Astrocyte (in vitro differentiated cells and primary cell): ENCODE results near the gene CD177. TPM values are rescaled to one million over a fixed set of nuclear protein-coding genes. Genes with fewer than 3 reads are reported as not detected.

ENCODE experiments used
- DNase-seq: peaks from one replicate; pipeline ENCODE4 v3.0.0-alpha.2; 2010; ENCODE audit warnings: low read depth
- FAIRE-seq: peaks from 2 replicates; lab custom pipeline; 2011; peaks lifted over from hg19 to GRCh38; lab: Jason Lieb, UNC
- H2AFZ ChIP-seq: 2 replicates; pipeline ENCODE4 v1.6.0; 2012; ENCODE audit warnings: low read depth, low read length, inconsistent platforms
- H3K27ac ChIP-seq: 2 replicates; pipeline ENCODE4 v1.5.1; 2011; ENCODE audit warnings: low read depth, low read length, inconsistent platforms
- H3K27me3 ChIP-seq: 2 replicates; pipeline ENCODE4 v1.6.0; 2011; ENCODE audit warnings: low read length, inconsistent platforms; ENCODE audit not compliant: insufficient read depth
- H3K36me3 ChIP-seq: 2 replicates; pipeline ENCODE4 v1.5.1; 2011; ENCODE audit warnings: low read length, inconsistent platforms; ENCODE audit not compliant: insufficient read depth
- H3K4me1 ChIP-seq: 2 replicates; pipeline ENCODE4 v1.5.1; 2011; ENCODE audit warnings: low read length, inconsistent platforms; ENCODE audit not compliant: insufficient read depth
- H3K4me2 ChIP-seq: 2 replicates; pipeline ENCODE4 v1.6.0; 2012; ENCODE audit warnings: low read length, inconsistent platforms
- H3K4me3 ChIP-seq: 2 replicates; pipeline ENCODE4 v1.5.1; 2011; ENCODE audit warnings: low read depth, mild to moderate bottlenecking, low read length, inconsistent platforms; ENCODE audit not compliant: insufficient read depth
- H3K79me2 ChIP-seq: 2 replicates; pipeline ENCODE4 v1.6.0; 2012; ENCODE audit warnings: mild to moderate bottlenecking, low read length, inconsistent platforms; ENCODE audit not compliant: insufficient read depth
- H3K9ac ChIP-seq: 2 replicates; pipeline ENCODE4 v1.6.0; 2012; ENCODE audit warnings: mild to moderate bottlenecking, low read length, inconsistent platforms
- H3K9me3 ChIP-seq: 2 replicates; pipeline ENCODE4 v1.5.1; 2012; ENCODE audit warnings: low read depth, mild to moderate bottlenecking, low read length, inconsistent platforms; ENCODE audit not compliant: insufficient read depth
- H4K20me1 ChIP-seq: 2 replicates; pipeline ENCODE4 v1.6.0; 2012; ENCODE audit warnings: low read length, inconsistent platforms; ENCODE audit not compliant: insufficient read depth
- H3K27ac Mint-ChIP-seq: one replicate; pipeline ENCODE4 v1.8.0; 2021; ENCODE audit warnings: mild to moderate bottlenecking, mixed read lengths; ENCODE audit not compliant: unreplicated experiment
- H3K27me3 Mint-ChIP-seq: one replicate; pipeline ENCODE4 v1.8.0; 2021; ENCODE audit warnings: low read depth, mixed read lengths; ENCODE audit not compliant: unreplicated experiment
- H3K36me3 Mint-ChIP-seq: one replicate; pipeline ENCODE4 v1.8.0; 2021; ENCODE audit warnings: low read depth, mixed read lengths; ENCODE audit not compliant: unreplicated experiment
- H3K4me1 Mint-ChIP-seq: one replicate; pipeline ENCODE4 v1.8.0; 2021; ENCODE audit warnings: low read depth, mixed read lengths; ENCODE audit not compliant: unreplicated experiment
- H3K4me3 Mint-ChIP-seq: one replicate; pipeline ENCODE4 v1.8.0; 2021; ENCODE audit warnings: mild to moderate bottlenecking, moderate library complexity, mixed read lengths; ENCODE audit not compliant: unreplicated experiment
- H3K9me3 Mint-ChIP-seq: one replicate; pipeline ENCODE4 v1.8.0; 2021; ENCODE audit warnings: mild to moderate bottlenecking, mixed read lengths; ENCODE audit not compliant: unreplicated experiment
- EZH2 ChIP-seq: IDR thresholded peaks from 2 replicates; pipeline ENCODE4 v1.6.1; 2012; ENCODE audit warnings: mild to moderate bottlenecking, low read length, inconsistent platforms; ENCODE audit not compliant: insufficient read depth
- total RNA-seq: library from RNA; stranded (reverse); gene quantifications from 2 replicates; pipeline ENCODE4 v1.2.1, GENCODE V29; 2021
- TF ChIP-seq, protein P1 (sequence below): IDR thresholded peaks from 2 replicates; pipeline ENCODE4 v1.5.1; 2011; ENCODE audit warnings: low read depth, mild to moderate bottlenecking, inconsistent platforms, low read length, moderate library complexity; ENCODE audit not compliant: insufficient read depth

Gene CD177
- total RNA-seq, 1 donor from 2014 or later, result not detected

- H3K4me3 Mint-ChIP-seq, result no peak overlapping the region
- H3K27me3 ChIP-seq, result no peaks in the 10 kb centered on the region
- no peaks in the 10 kb centered on the region for H3K27me3 Mint-ChIP-seq
- H3K36me3 ChIP-seq, result no peaks in the 10 kb centered on the region
- DNase-seq (no peak), FAIRE-seq (no peak)
- H3K9ac ChIP-seq, result no peak overlapping the region
- no peaks in the 10 kb centered on the region for H3K36me3 Mint-ChIP-seq
- H3K9me3 Mint-ChIP-seq, result peaks cover 8% of the 10 kb centered on the region
- H3K4me1 ChIP-seq, result no peaks in the 10 kb centered on the region
- H3K9me3 ChIP-seq, result no peaks in the 10 kb centered on the region
- no peak overlapping the region for H3K4me3 ChIP-seq
- TF ChIP-seq EZH2, result no peak
- H3K4me1 Mint-ChIP-seq, result no peaks in the 10 kb centered on the region
- H3K4me2 ChIP-seq, result no peak overlapping the region
- H4K20me1 ChIP-seq, result no peaks in the 10 kb centered on the region
- H3K79me2 ChIP-seq, result no peaks in the 10 kb centered on the region
- no peak overlapping the region for H3K27ac ChIP-seq
- H3K27ac Mint-ChIP-seq, result no peak overlapping the region
- no peak overlapping the region for H2AFZ ChIP-seq
These were observed 47.4 kb upstream of the CD177 start for GRCh38 chr19:43306097-43306496.

- Histone ChIP-seq H3K27me3 (no peaks in the 10 kb centered on the region), H3K9me3 (no peaks in the 10 kb centered on the region), H4K20me1 (no peaks in the 10 kb centered on the region), H3K9ac (no peak overlapping the region), H3K4me1 (no peaks in the 10 kb centered on the region), H3K4me2 (no peak overlapping the region), H3K79me2 (no peaks in the 10 kb centered on the region), H3K4me3 (no peak overlapping the region), H3K36me3 (no peaks in the 10 kb centered on the region), H2AFZ (no peak overlapping the region), H3K27ac (no peak overlapping the region)
- H3K27ac Mint-ChIP-seq, result no peak overlapping the region
- H3K4me1 Mint-ChIP-seq, result no peaks in the 10 kb centered on the region
- peaks cover 9% of the 10 kb centered on the region for H3K9me3 Mint-ChIP-seq
- DNase-seq (no peak), FAIRE-seq (no peak)
- no peaks in the 10 kb centered on the region for H3K36me3 Mint-ChIP-seq
- H3K27me3 Mint-ChIP-seq, result no peaks in the 10 kb centered on the region
- TF ChIP-seq, protein P1, sequence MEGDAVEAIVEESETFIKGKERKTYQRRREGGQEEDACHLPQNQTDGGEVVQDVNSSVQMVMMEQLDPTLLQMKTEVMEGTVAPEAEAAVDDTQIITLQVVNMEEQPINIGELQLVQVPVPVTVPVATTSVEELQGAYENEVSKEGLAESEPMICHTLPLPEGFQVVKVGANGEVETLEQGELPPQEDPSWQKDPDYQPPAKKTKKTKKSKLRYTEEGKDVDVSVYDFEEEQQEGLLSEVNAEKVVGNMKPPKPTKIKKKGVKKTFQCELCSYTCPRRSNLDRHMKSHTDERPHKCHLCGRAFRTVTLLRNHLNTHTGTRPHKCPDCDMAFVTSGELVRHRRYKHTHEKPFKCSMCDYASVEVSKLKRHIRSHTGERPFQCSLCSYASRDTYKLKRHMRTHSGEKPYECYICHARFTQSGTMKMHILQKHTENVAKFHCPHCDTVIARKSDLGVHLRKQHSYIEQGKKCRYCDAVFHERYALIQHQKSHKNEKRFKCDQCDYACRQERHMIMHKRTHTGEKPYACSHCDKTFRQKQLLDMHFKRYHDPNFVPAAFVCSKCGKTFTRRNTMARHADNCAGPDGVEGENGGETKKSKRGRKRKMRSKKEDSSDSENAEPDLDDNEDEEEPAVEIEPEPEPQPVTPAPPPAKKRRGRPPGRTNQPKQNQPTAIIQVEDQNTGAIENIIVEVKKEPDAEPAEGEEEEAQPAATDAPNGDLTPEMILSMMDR, result no peak
- no peak overlapping the region for H3K4me3 Mint-ChIP-seq
These were observed 45.2 kb upstream of the CD177 start for GRCh38 chr19:43308244-43308815.

DNA sequence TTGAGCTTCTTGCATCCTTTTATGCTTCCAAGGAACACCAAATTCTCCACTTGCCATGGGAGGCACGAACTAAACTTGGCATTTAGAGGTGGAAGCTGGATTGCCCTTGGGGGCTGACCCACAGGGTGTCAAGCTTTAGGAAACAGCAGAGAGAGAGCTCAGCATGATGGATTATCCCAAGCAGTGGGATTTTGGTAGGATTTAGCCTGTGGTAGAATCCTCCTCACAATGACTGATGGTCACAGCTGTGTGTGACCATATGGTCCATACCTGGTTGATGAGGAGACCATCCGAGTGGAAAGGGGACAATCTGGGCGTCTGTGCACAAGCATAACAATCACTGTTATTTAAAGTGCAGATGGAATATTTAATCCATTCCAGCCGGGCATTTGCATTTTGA lies 44.0 kb upstream of the CD177 start:
- Histone ChIP-seq H3K36me3 (no peaks in the 10 kb centered on the region), H3K27me3 (no peaks in the 10 kb centered on the region), H3K79me2 (no peaks in the 10 kb centered on the region), H2AFZ (no peak overlapping the region), H4K20me1 (no peaks in the 10 kb centered on the region), H3K9ac (no peak overlapping the region), H3K4me2 (no peak overlapping the region), H3K4me1 (no peaks in the 10 kb centered on the region), H3K4me3 (no peak overlapping the region), H3K9me3 (no peaks in the 10 kb centered on the region), H3K27ac (no peak overlapping the region)
- no peak for DNase-seq
- no peak overlapping the region for H3K4me3 Mint-ChIP-seq
- H3K9me3 Mint-ChIP-seq, result peaks cover 7% of the 10 kb centered on the region
- FAIRE-seq, result no peak
- H3K4me1 Mint-ChIP-seq, result no peaks in the 10 kb centered on the region
- TF ChIP-seq EZH2, result no peak
- TF ChIP-seq, protein P1, result no peak
- no peaks in the 10 kb centered on the region for H3K27me3 Mint-ChIP-seq
- no peak overlapping the region for H3K27ac Mint-ChIP-seq
- H3K36me3 Mint-ChIP-seq, result no peaks in the 10 kb centered on the region
